K562 (cell line): ENCODE results near the gene SRSF6. TPM values are rescaled to one million over a fixed set of nuclear protein-coding genes. Genes with fewer than 3 reads are reported as not detected.
A peak's percentile ranks its signal among the peaks of the same experiment; 100 is the strongest.

ENCODE experiments used
- CBX8 ChIP-seq: fragments of 200-600 bp; sonication (generic); IDR thresholded peaks from 2 replicates; pipeline ENCODE4 v1.6.1; 2012; ENCODE audit warnings: borderline replicate concordance, mixed run types, low read depth, mild to moderate bottlenecking, moderate library complexity, mixed read lengths, low read length, control low read depth, inconsistent platforms; ENCODE audit not compliant: poor library complexity, severe bottlenecking; ENCODE audit errors: extremely low read depth
- DEAF1 ChIP-seq: fragments of 450-650 bp; formaldehyde crosslinking; IDR thresholded peaks from 2 replicates; pipeline ENCODE4 v1.4.0; 2020; ENCODE audit warnings: mild to moderate bottlenecking, moderate library complexity
- E4F1 ChIP-seq: fragments of 250-450 bp; sonication (Bioruptor Pico); IDR thresholded peaks from 2 replicates; pipeline ENCODE4 v1.5.0; 2021; ENCODE audit warnings: mild to moderate bottlenecking, borderline replicate concordance
- HDAC1 ChIP-seq, 2 experiments: fragments of 450-650 bp; IDR thresholded peaks; 2 replicates each; pipeline ENCODE4 v1.6.1; 2016 to 2017; ENCODE audit warnings: inconsistent platforms in 1 of 2, mild to moderate bottlenecking in 1 of 2, moderate library complexity in 1 of 2
- LEF1 ChIP-seq: fragments of 450-650 bp; IDR thresholded peaks from 2 replicates; pipeline ENCODE4 v1.6.1; 2016; ENCODE audit warnings: mild to moderate bottlenecking
- MAFF ChIP-seq: IDR thresholded peaks from 2 replicates; pipeline ENCODE4 v1.6.1; 2012; ENCODE audit warnings: low read length, improper control_type of control experiment
- MBD1 ChIP-seq: fragments of 250-450 bp; sonication (Bioruptor Pico); IDR thresholded peaks from 2 replicates; pipeline ENCODE4 v1.8.0; 2022; ENCODE audit warnings: inconsistent platforms
- PHF8 ChIP-seq: fragments of 200-600 bp; sonication (generic); IDR thresholded peaks from 2 replicates; pipeline ENCODE4 v1.6.1; 2012; ENCODE audit warnings: mixed run types, mild to moderate bottlenecking, inconsistent platforms, low read length, moderate library complexity, borderline replicate concordance
- RBM22 ChIP-seq: fragments of 200-400 bp; formaldehyde crosslinking; IDR thresholded peaks from 2 replicates; pipeline ENCODE4 v1.6.1; 2018; ENCODE audit warnings: low read length, low read depth; ENCODE audit not compliant: poor library complexity, severe bottlenecking
- SIN3A ChIP-seq, 2 experiments: fragments of 150-350 bp in 1 of 2; IDR thresholded peaks; 2 replicates each; pipeline ENCODE4 v1.6.1; 2011 to 2016; ENCODE audit warnings: borderline replicate concordance in 2 of 2, low read depth in 2 of 2, low read length in 2 of 2, mild to moderate bottlenecking in 2 of 2, moderate library complexity in 2 of 2; ENCODE audit not compliant: control insufficient read depth in 1 of 2
- ZBTB33 ChIP-seq: sonication (generic); formaldehyde crosslinking; IDR thresholded peaks from 2 replicates; pipeline ENCODE4 v1.8.1; 2023; ENCODE audit warnings: mild to moderate bottlenecking, missing genetic modification reagents
- ZBTB43 ChIP-seq: sonication (generic); formaldehyde crosslinking; IDR thresholded peaks from 2 replicates; pipeline ENCODE4 v1.8.0; 2023; ENCODE audit warnings: mild to moderate bottlenecking, missing genetic modification reagents
- ZNF140 ChIP-seq: fragments of 250-450 bp; sonication (Bioruptor Pico); IDR thresholded peaks from 2 replicates; pipeline ENCODE4 v1.8.0; 2021; ENCODE audit warnings: moderate library complexity, mild to moderate bottlenecking, inconsistent platforms
- polyA plus RNA-seq, 8 experiments: library from polyadenylated mRNA; depleted of rRNA in 4 of 8; stranded (reverse) in 5 of 8; unstranded in 3 of 8; fragments of >200 nt; fragmentation: Nextera tagmentation in 2 of 8; fragmentation: Illumina TruSeq in 1 of 8; extraction: Ambion mirVana in 2 of 8; extraction: Trizol in 1 of 8; gene quantifications; 2 replicates each; pipeline versions ENCODE4 v1.2.1 to v1.2.3, GENCODE V29; 2011 to 2014; ENCODE audit warnings: inconsistent platforms in 1 of 8, missing spikeins in 1 of 8
- total RNA-seq, 7 experiments: library from RNA; depleted of rRNA in 6 of 7; stranded (reverse); fragments of >200 nt in 6 of 7; fragmentation: Illumina TruSeq in 2 of 7; extraction: Trizol in 2 of 7; gene quantifications; 2 replicates each; pipeline versions ENCODE4 v1.2.1 to v1.2.3, GENCODE V29; 2011 to 2021; ENCODE audit warnings: low replicate concordance in 1 of 7

The SRSF6 gene
- total and polyA plus RNA-seq, 9 of the 15 experiments (the other 6 are each of a cell fraction or from before 2014, with no cell fraction given) = 52.4 to 165 (median 117) TPM

GRCh38 chr20:43507150-43508080, 49.7 kb downstream of the SRSF6 start, which contains the start of gene L3MBTL1 (continued):
- TF ChIP-seq PHF8 = peak; percentile 59; the same call in 1 of the 2 replicates
- peak in 1 of 2 experiments; percentile 34; a peak in 1 of 4 replicates for TF ChIP-seq HDAC1 (IDR thresholded peaks at IDR 0.05)
- TF ChIP-seq ZBTB33 (CRISPR knock-in tag) = 0 out of 2 replicates have a peak, but pooled peaks have one; percentile 3
- TF ChIP-seq DEAF1 (CRISPR knock-in tag) = no peak
- no peak for TF ChIP-seq E4F1 (CRISPR knock-in tag)
- no peak for TF ChIP-seq ZNF140
- TF ChIP-seq MBD1 (CRISPR knock-in tag) = no peak
- TF ChIP-seq MAFF = no peak
- no peak for TF ChIP-seq ZBTB43
- TF ChIP-seq RBM22 = no peak
- 0 out of 4 replicates have a peak, but pooled peaks of 1 of the 2 experiments have one; percentile 29 for TF ChIP-seq SIN3A (IDR thresholded peaks at IDR 0.05; ENCODE audit: borderline replicate concordance in 2 of 2, control insufficient read depth in 1 of 2, low read depth in 2 of 2, low read length in 2 of 2)
- no peak for TF ChIP-seq LEF1
- TF ChIP-seq CBX8 = no peak
